Activated CD4-positive, alpha-beta memory T cell treated with anti-CD3 and anti-CD28 coated beads, Interleukin-2, amount 10 ng/mL, durations not matched to agents 7 days and 5 days (primary cell): ENCODE measurements around the gene PCDHB13. TPM values are rescaled to one million over a fixed set of nuclear protein-coding genes. Genes with fewer than 3 reads are reported as not detected.
"Not testable (repeated sequence)": the region's sequence is repeated elsewhere in the genome, so short reads cannot be mapped to it uniquely, and the experiment has no call there.

ENCODE experiments used
- CTCF ChIA-PET: fragments of 350-600 bp; sonication (Branson Sonifier 250); formaldehyde crosslinking; loops from one replicate; lab custom pipeline; 2021; ENCODE audit warnings: antibody characterized with exemption, inconsistent platforms; lab: Charles Lee
- POLR2A ChIA-PET: fragments of 350-600 bp; sonication (Branson Sonifier 250); formaldehyde crosslinking; loops from one replicate; lab custom pipeline; 2021; ENCODE audit warnings: antibody characterized with exemption; lab: Charles Lee
- DNase-seq: peaks from one replicate; pipeline ENCODE4 v3.0.0-alpha.2; 2020
- H3K27ac Mint-ChIP-seq: one replicate; pipeline ENCODE4 v1.8.0; 2021; ENCODE audit warnings: mild to moderate bottlenecking, mixed read lengths
- H3K27me3 Mint-ChIP-seq: one replicate; pipeline ENCODE4 v1.8.0; 2021; ENCODE audit warnings: mixed read lengths
- H3K36me3 Mint-ChIP-seq: one replicate; pipeline ENCODE4 v1.8.0; 2021; ENCODE audit warnings: low read depth, mixed read lengths
- H3K4me1 Mint-ChIP-seq: one replicate; pipeline ENCODE4 v1.8.0; 2021; ENCODE audit warnings: mixed read lengths
- H3K4me3 Mint-ChIP-seq: one replicate; pipeline ENCODE4 v1.8.0; 2021; ENCODE audit warnings: mild to moderate bottlenecking, mixed read lengths
- H3K9me3 Mint-ChIP-seq: one replicate; pipeline ENCODE4 v1.8.0; 2021; ENCODE audit warnings: mixed read lengths
- total RNA-seq, 2 experiments: library from RNA; stranded (reverse); gene quantifications; one replicate each; pipeline ENCODE4 v1.2.3, GENCODE V29; 2021

Gene PCDHB13
- total RNA-seq = not detected

- CTCF ChIA-PET = interaction anchor here (0.7 kb wide), 1 partner anchor 35 kb away, joined by 3 read pairs; no protein-coding TSS in a partner anchor
- H3K4me1 Mint-ChIP-seq, H3K4me3 Mint-ChIP-seq, H3K27ac Mint-ChIP-seq, H3K36me3 Mint-ChIP-seq, POLR2A ChIA-PET, DNase-seq: not testable (repeated sequence)
- H3K27me3 Mint-ChIP-seq = peaks cover 19% of the 10 kb centered on the region
- peaks cover 20% of the 10 kb centered on the region for H3K9me3 Mint-ChIP-seq
Observed at GRCh38 chr5:141213656-141214339, at the start of gene PCDHB13. Gene PCDHB13, plus strand, starts transcription at chr5:141213919. Its CDS starts 205 bp downstream, at chr5:141214124.

- CTCF ChIA-PET = no interaction called here
Observed at GRCh38 chr5:141172381-141173204, 41.1 kb upstream of the PCDHB13 start, which contains the start of gene PCDHB7. Gene PCDHB7, plus strand, starts transcription at chr5:141172644. Its CDS starts 192 bp downstream, at chr5:141172836.

GRCh38 chr5:141174291-141175104 lies 39.2 kb upstream of the PCDHB13 start:
- peaks cover 11% of the 10 kb centered on the region for H3K9me3 Mint-ChIP-seq
- H3K27ac Mint-ChIP-seq, POLR2A ChIA-PET, H3K27me3 Mint-ChIP-seq, DNase-seq, CTCF ChIA-PET, H3K4me3 Mint-ChIP-seq, H3K4me1 Mint-ChIP-seq, H3K36me3 Mint-ChIP-seq: not testable (repeated sequence)

More at GRCh38 chr5:141172381-141173204, 41.1 kb upstream of the PCDHB13 start, which contains the start of gene PCDHB7:
- Mint-ChIP-seq H3K9me3 (peaks cover 11% of the 10 kb centered on the region), H3K4me1 (no peaks in the 10 kb centered on the region), H3K4me3 (no peak within 1 kb of the TSS), H3K27me3 (no peaks in the 10 kb centered on the region), H3K36me3 (no peaks in the 10 kb centered on the region), H3K27ac (no peak within 1 kb of the TSS)
- POLR2A ChIA-PET = no interaction called here
- no peak for DNase-seq

- DNase-seq = no peak
- Mint-ChIP-seq H3K4me1 (no peaks in the 10 kb centered on the region), H3K4me3 (no peak overlapping the region), H3K27ac (no peak overlapping the region), H3K9me3 (peaks cover 13% of the 10 kb centered on the region), H3K27me3 (no peaks in the 10 kb centered on the region), H3K36me3 (no peaks in the 10 kb centered on the region)
- ChIA-PET POLR2A (no interaction called here), CTCF (no interaction called here)
Observed at GRCh38 chr5:141175933-141176332, 37.8 kb upstream of the PCDHB13 start.

- CTCF ChIA-PET = interaction anchor here (0.5 to 0.8 kb wide), 2 partner anchors 14 to 70 kb away, joined by 3 to 4 read pairs; partner anchors contain the start of gene PCDHB10
- H3K4me1 Mint-ChIP-seq, H3K27ac Mint-ChIP-seq, POLR2A ChIA-PET, H3K36me3 Mint-ChIP-seq, DNase-seq, H3K27me3 Mint-ChIP-seq, H3K4me3 Mint-ChIP-seq: not testable (repeated sequence)
- peaks cover 15% of the 10 kb centered on the region for H3K9me3 Mint-ChIP-seq
Observed at GRCh38 chr5:141177577-141178191, 36.0 kb upstream of the PCDHB13 start, which contains the start of gene PCDHB8. Gene PCDHB8, plus strand, starts transcription at chr5:141177790. Its CDS starts 245 bp downstream, at chr5:141178035.

GRCh38 chr5:141179371-141179770 lies 34.3 kb upstream of the PCDHB13 start:
- H3K36me3 Mint-ChIP-seq, H3K4me3 Mint-ChIP-seq, POLR2A ChIA-PET, DNase-seq, CTCF ChIA-PET, H3K27ac Mint-ChIP-seq, H3K4me1 Mint-ChIP-seq, H3K27me3 Mint-ChIP-seq: not testable (repeated sequence)
- peaks cover 13% of the 10 kb centered on the region for H3K9me3 Mint-ChIP-seq

- H3K4me1 Mint-ChIP-seq, CTCF ChIA-PET, H3K27ac Mint-ChIP-seq, DNase-seq, H3K36me3 Mint-ChIP-seq, H3K27me3 Mint-ChIP-seq, H3K4me3 Mint-ChIP-seq, POLR2A ChIA-PET: not testable (repeated sequence)
- peaks cover 14% of the 10 kb centered on the region for H3K9me3 Mint-ChIP-seq
Observed at GRCh38 chr5:141179876-141180275, 33.8 kb upstream of the PCDHB13 start.

- H3K27ac Mint-ChIP-seq = no peak overlapping the region
- H3K36me3 Mint-ChIP-seq = peaks cover 3% of the 10 kb centered on the region
- H3K4me3 Mint-ChIP-seq = no peak overlapping the region
- DNase-seq = no peak
- no peaks in the 10 kb centered on the region for H3K27me3 Mint-ChIP-seq
- ChIA-PET CTCF (no interaction called here), POLR2A (no interaction called here)
- peaks cover 11% of the 10 kb centered on the region for H3K9me3 Mint-ChIP-seq
- H3K4me1 Mint-ChIP-seq = no peaks in the 10 kb centered on the region
Observed at GRCh38 chr5:141180313-141180712, 33.4 kb upstream of the PCDHB13 start.

GRCh38 chr5:141182248-141182647 lies 31.5 kb upstream of the PCDHB13 start, which contains the start of gene PCDHB16:
Gene PCDHB16, plus strand, starts transcription at chr5:141182387. Its CDS starts 173 bp downstream, at chr5:141182560.
- peaks cover 13% of the 10 kb centered on the region for H3K9me3 Mint-ChIP-seq
- no peak within 1 kb of the TSS for H3K4me3 Mint-ChIP-seq
- no peak for DNase-seq
- H3K4me1 Mint-ChIP-seq = peaks cover 2% of the 10 kb centered on the region
- no peak within 1 kb of the TSS for H3K27ac Mint-ChIP-seq
- peaks cover 3% of the 10 kb centered on the region for H3K36me3 Mint-ChIP-seq
- CTCF ChIA-PET = interaction anchor here (1.3 kb wide), 1 partner anchor 32 kb away, joined by 3 read pairs; the partner anchor contains the start of gene PCDHB6
- POLR2A ChIA-PET = no interaction called here
- no peaks in the 10 kb centered on the region for H3K27me3 Mint-ChIP-seq

- peaks cover 16% of the 10 kb centered on the region for H3K9me3 Mint-ChIP-seq
- H3K27me3 Mint-ChIP-seq, CTCF ChIA-PET, POLR2A ChIA-PET, H3K36me3 Mint-ChIP-seq, H3K4me1 Mint-ChIP-seq, H3K27ac Mint-ChIP-seq, H3K4me3 Mint-ChIP-seq, DNase-seq: not testable (repeated sequence)
Observed at GRCh38 chr5:141184117-141184855, 29.4 kb upstream of the PCDHB13 start.

GRCh38 chr5:141186897-141187512 lies 26.7 kb upstream of the PCDHB13 start, which contains the start of gene PCDHB9:
Gene PCDHB9, plus strand, starts transcription at chr5:141187161. Its CDS starts 158 bp downstream, at chr5:141187319.
- H3K36me3 Mint-ChIP-seq = peaks cover 5% of the 10 kb centered on the region

More at GRCh38 chr5:141186897-141187512, 26.7 kb upstream of the PCDHB13 start, which contains the start of gene PCDHB9:
- no peak within 1 kb of the TSS for H3K27ac Mint-ChIP-seq
- POLR2A ChIA-PET = no interaction called here
- CTCF ChIA-PET = interaction anchor here (1.7 kb wide), 1 partner anchor 10 kb away, joined by 4 read pairs; no protein-coding TSS in a partner anchor
- no peak within 1 kb of the TSS for H3K4me3 Mint-ChIP-seq
- H3K4me1 Mint-ChIP-seq = peaks cover 2% of the 10 kb centered on the region
- H3K27me3 Mint-ChIP-seq = peaks cover 8% of the 10 kb centered on the region
- DNase-seq = peak; percentile 27
- H3K9me3 Mint-ChIP-seq = peaks cover 18% of the 10 kb centered on the region
